NCI-H748 treated with DMSO at 0.1 percent for 48 hours (cell line): ENCODE data around the gene CROCC.

Experiments
- DNase-seq: peaks from one replicate; lab custom pipeline; 2025; lab: John Stamatoyannopoulos, UW

CROCC gene

GRCh38 chr1:17012775-17013490 is 91.2 kb downstream of the CROCC start:
- DNase-seq, result no peak

- no peak for DNase-seq
Measured at GRCh38 chr1:17013491-17014320, 92.0 kb downstream of the CROCC start.

DNA sequence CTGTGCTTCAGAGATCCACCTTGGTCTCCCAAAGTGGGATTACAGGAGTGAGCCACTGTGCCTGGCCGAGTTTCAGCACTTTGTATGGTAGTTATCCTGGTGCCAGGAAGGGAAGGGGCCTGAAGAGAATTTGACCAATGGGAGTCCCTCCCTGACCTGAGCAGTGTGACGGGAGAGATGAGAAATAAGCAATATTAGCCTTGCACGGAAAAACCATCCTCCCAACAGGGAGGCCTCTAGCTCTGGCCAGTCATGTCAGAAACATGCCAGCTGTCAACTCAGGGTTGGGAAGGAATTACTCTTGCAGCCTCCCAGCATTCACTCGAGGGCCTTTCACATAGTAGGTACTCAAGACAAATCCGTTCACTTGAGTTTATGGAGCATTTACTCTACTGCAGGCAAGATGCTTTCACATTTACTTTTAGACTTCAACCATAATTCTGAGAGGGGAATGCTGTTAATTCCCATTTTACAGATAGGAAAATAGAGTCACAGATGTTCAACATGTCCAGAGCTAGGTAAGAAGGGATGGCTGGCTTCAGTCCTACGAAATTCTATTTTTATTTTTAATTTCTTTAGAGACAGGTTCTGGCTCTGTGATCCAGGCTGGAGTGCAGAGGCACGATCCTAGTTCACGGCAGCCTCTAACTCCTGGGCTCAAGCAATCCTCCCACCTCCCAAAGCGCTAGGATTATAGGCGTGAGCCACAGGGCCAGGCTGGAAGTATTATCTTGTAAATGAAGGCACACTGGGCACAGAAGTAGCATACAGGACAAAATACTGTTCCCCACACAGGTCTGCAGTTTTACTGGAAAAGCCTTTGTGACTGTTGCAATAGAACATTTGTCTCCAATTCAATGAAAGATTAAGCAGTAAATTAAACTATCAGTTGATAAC is 93.2 kb downstream of the CROCC start:
- no peak for DNase-seq

- no peak for DNase-seq
Measured at GRCh38 chr1:17016317-17016661, 94.6 kb downstream of the CROCC start.

- no peak for DNase-seq
Measured at GRCh38 chr1:17017435-17017834, 95.7 kb downstream of the CROCC start.

DNA sequence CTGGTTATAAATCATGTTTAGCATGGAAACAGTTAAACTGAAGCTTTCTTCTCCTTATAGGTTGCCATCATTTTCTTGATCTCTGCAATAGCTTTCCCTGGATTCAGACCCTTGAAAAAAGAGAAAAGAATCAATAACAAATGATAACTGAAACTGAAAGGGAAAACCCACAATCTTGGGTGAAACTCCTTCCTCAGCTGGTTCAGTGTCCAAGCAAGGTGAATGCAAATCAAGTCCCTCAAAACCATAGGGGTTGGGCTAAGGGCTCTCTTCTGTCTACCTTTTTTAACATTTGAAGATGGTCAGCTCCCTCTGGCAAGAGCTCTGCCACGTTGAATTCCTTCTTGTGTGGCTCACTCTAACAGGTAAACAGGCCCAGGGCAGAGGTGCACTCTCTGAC is 97.1 kb downstream of the CROCC start:
- DNase-seq, result no peak

DNA sequence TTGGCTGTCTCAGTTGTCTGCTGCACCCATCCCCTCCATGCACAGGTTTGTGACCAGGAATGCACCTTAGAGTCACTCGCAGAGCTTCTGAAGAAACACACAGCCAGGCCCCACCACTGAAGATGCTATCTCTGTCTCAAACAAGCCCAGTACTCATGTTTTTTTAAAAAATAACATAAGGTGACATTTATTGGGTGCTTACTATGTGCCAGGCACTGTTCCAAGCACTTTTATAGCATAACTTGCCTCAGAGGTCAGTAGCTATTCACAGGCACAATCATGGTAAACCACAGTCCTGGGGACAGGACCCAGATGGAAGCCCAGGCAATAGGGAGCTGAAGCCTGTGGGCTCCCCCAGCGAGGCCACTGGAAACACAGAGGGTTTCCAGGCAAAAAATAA is 98.8 kb downstream of the CROCC start:
- DNase-seq, result no peak

GRCh38 chr1:17021896-17022295 is 100.2 kb downstream of the CROCC start:
- DNase-seq, result no peak
